GM12878 (cell line): ENCODE measurements around the gene COG4. TPM values are rescaled to one million over a fixed set of nuclear protein-coding genes. Genes with fewer than 3 reads are reported as not detected.
A peak's percentile ranks its signal among the peaks of the same experiment; 100 is the strongest.

Experiments used
- ATAC-seq: fragments of 200-7000 bp; cut with Tn5 transposase; 3 replicates; pipeline ENCODE4 v1.9.1; 2020; ENCODE audit warnings: mild to moderate bottlenecking, moderate library complexity
- BruUV-seq: library from RNA; stranded (reverse); fragments of 400-500 nt; replicated peaks from 2 replicates; lab custom pipeline; 2021; lab: Mats Ljungman, UMichigan
- CTCF ChIA-PET: fragments of 300-600 bp; sonication (Branson Sonifier 250); formaldehyde crosslinking; extraction: SDS; loops from one replicate; lab custom pipeline; 2021; ENCODE audit warnings: inconsistent platforms; lab: Yijun Ruan, JAX
- POLR2A ChIA-PET: fragments of 350-600 bp; formaldehyde crosslinking; extraction: SDS; loops from one replicate; lab custom pipeline; 2021; ENCODE audit warnings: inconsistent platforms; lab: Charles Lee
- RAD21 ChIA-PET: fragments of 300-600 bp; sonication (Branson Sonifier 250); formaldehyde crosslinking; loops from one replicate; lab custom pipeline; 2023; ENCODE audit warnings: antibody characterized with exemption; ENCODE audit not compliant: unreplicated experiment; lab: Charles Lee
- SMC1A ChIA-PET: fragments of 300-600 bp; sonication (Branson Sonifier 250); formaldehyde crosslinking; loops from one replicate; lab custom pipeline; 2023; ENCODE audit not compliant: unreplicated experiment, uncharacterized antibody; lab: Charles Lee
- DNase-seq: peaks from one replicate; pipeline ENCODE4 v3.0.0-alpha.2; 2011; ENCODE audit warnings: low read depth, low spot score
- FAIRE-seq: peaks from 3 replicates; lab custom pipeline; 2011; peaks lifted over from hg19 to GRCh38; lab: Jason Lieb, UNC
- H2AFZ ChIP-seq: 2 replicates; pipeline ENCODE4 v1.6.0; 2011; ENCODE audit warnings: low read depth, low read length, control low read depth; ENCODE audit not compliant: control insufficient read depth
- H3K27ac ChIP-seq: 2 replicates; pipeline ENCODE4 v1.5.1; 2011; ENCODE audit warnings: control low read depth; ENCODE audit not compliant: control insufficient read depth, insufficient read depth
- H3K27me3 ChIP-seq, 2 experiments: replicated peaks in 1 of 2; 2 replicates each; pipeline versions ENCODE4 v1.6.0 to v1.6.1; 2011; ENCODE audit warnings: low read length in 1 of 2; ENCODE audit not compliant: control insufficient read depth in 2 of 2, insufficient read depth in 2 of 2
- H3K36me3 ChIP-seq, 2 experiments: 2 replicates each; pipeline ENCODE4 v1.5.1; 2011; ENCODE audit warnings: low read length in 1 of 2; ENCODE audit not compliant: control insufficient read depth in 2 of 2, insufficient read depth in 2 of 2
- H3K4me1 ChIP-seq: 2 replicates; pipeline ENCODE4 v1.6.1; 2011; ENCODE audit warnings: mild to moderate bottlenecking, low read length, moderate library complexity, mixed read lengths; ENCODE audit not compliant: control insufficient read depth, insufficient read depth
- H3K4me2 ChIP-seq: 2 replicates; pipeline ENCODE4 v1.6.0; 2011; ENCODE audit warnings: control low read depth; ENCODE audit not compliant: control insufficient read depth, insufficient read depth
- H3K4me3 ChIP-seq: fragments of 200-600 bp; sonication (generic); 2 replicates; pipeline ENCODE4 v1.5.1; 2016
- H3K79me2 ChIP-seq: 2 replicates; pipeline ENCODE4 v1.6.0; 2011; ENCODE audit warnings: low read length; ENCODE audit not compliant: control insufficient read depth, insufficient read depth
- H3K9ac ChIP-seq: 2 replicates; pipeline ENCODE4 v1.8.0; 2011; ENCODE audit warnings: low read length, control low read depth, mixed read lengths; ENCODE audit not compliant: control insufficient read depth, insufficient read depth
- H3K9me3 ChIP-seq: replicated peaks from 3 replicates; pipeline ENCODE4 v1.5.1; 2011; ENCODE audit warnings: mild to moderate bottlenecking, low read length; ENCODE audit not compliant: control insufficient read depth, insufficient read depth
- H4K20me1 ChIP-seq: 2 replicates; pipeline ENCODE4 v1.6.0; 2011; ENCODE audit not compliant: control insufficient read depth, insufficient read depth
- NR2C2 ChIP-seq: IDR thresholded peaks from 2 replicates; pipeline ENCODE4 v1.6.1; 2011; ENCODE audit warnings: borderline replicate concordance, low read depth; ENCODE audit not compliant: control insufficient read depth, insufficient read length
- POLR2AphosphoS2 ChIP-seq: IDR thresholded peaks from 2 replicates; pipeline ENCODE4 v1.6.1; 2011; ENCODE audit warnings: low read depth, mild to moderate bottlenecking, low read length, improper control_type of control experiment, moderate library complexity
- RUNX3 ChIP-seq: IDR thresholded peaks from 2 replicates; pipeline ENCODE4 v1.6.1; 2012; ENCODE audit warnings: low read length, inconsistent platforms
- SMARCA5 ChIP-seq: fragments of 450-650 bp; IDR thresholded peaks from 2 replicates; pipeline ENCODE4 v1.6.1; 2017; ENCODE audit warnings: mild to moderate bottlenecking
- WGBS: methylation state at CpG from one replicate; pipeline ENCODE4 v1.1.6; 2016; ENCODE audit warnings: low lambda C conversion rate; ENCODE audit not compliant: insufficient replicate concordance, insufficient coverage; ENCODE audit errors: missing lambda C conversion rate; 5-methylcytosine and 5-hydroxymethylcytosine counted together
- in situ Hi-C: fragments of 300-500 bp; cut with MboI; formaldehyde crosslinking; loops from 9 replicates; pipeline ENCODE4 v1.14.3; 2018; ENCODE audit warnings: mixed read lengths
- intact Hi-C: fragments of 100-400 bp; cut with micrococcal nuclease; formaldehyde crosslinking; loops from one replicate; pipeline ENCODE4 v1.14.2; 2022; ENCODE audit not compliant: unreplicated experiment
- polyA plus RNA-seq, 11 experiments: library from polyadenylated mRNA; depleted of rRNA in 4 of 11; unstranded in 6 of 11; stranded (reverse) in 5 of 11; fragments of >200 nt; fragmentation: Nextera tagmentation in 4 of 11; fragmentation: Illumina TruSeq in 1 of 11; extraction: Ambion mirVana in 4 of 11; extraction: Trizol in 1 of 11; gene quantifications; 1 replicate in 1 of 11; 2 replicates in 10 of 11; pipeline versions ENCODE4 v1.2.1 to v1.2.3, GENCODE V29; 2011 to 2016; ENCODE audit warnings: inconsistent platforms in 2 of 11, missing spikeins in 2 of 11, low read depth in 1 of 11
- total RNA-seq, 4 experiments: library from RNA; depleted of rRNA in 3 of 4; stranded (reverse); fragments of >200 nt in 3 of 4; fragmentation: Illumina TruSeq in 1 of 4; extraction: Trizol in 1 of 4; gene quantifications; 2 replicates each; pipeline versions ENCODE4 v1.2.1 to v1.2.3, GENCODE V29; 2013 to 2021

Gene COG4
- total and polyA plus RNA-seq, 10 of the 15 experiments (the other 5 are each of a cell fraction or from before 2014, with no cell fraction given): 7.0 to 57.7 (median 33.0) TPM

DNA sequence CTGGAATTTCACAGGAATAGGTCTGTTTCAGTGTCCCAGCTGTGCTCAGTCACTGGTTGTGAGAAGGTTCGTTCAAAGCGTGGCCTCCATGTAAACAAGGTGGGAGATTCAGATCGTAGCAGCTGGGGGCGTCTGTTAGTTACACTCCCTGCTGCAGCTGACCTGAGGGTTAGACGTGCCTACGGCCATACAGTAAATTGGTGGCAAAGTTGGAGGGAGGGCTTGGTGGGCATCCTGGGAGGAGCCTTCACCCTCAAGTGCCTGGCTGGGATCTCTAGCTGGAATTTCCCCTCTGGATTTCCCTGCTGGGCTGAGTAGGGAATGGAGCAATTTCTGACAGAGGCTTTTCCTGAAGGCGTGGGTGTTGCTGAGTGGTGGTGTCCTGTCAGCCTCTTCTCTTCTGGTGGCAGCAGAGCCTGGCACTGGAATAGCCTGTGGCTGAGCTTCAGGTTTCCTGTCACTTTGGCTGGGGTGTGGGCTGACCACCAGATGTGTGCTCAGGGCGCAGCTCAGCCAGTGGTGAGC is 62.6 kb downstream of the COG4 start:
- FAIRE-seq (no peak), ATAC-seq (peak; percentile 71), DNase-seq (no peak)
- Histone ChIP-seq H3K36me3 (no peaks in the 10 kb centered on the region), H3K27me3 (no peaks in the 10 kb centered on the region), H3K4me3 (no peak overlapping the region), H3K4me1 (peaks cover 4% of the 10 kb centered on the region; the same call in 1 of the 2 replicates), H4K20me1 (no peaks in the 10 kb centered on the region), H3K79me2 (no peaks in the 10 kb centered on the region), H3K27ac (0 out of 2 replicates have a peak overlapping the region, but pooled peaks have one; percentile 5), H2AFZ (no peak overlapping the region), H3K9me3 (no peaks in the 10 kb centered on the region), H3K4me2 (no peak overlapping the region), H3K9ac (no peak overlapping the region)
- in situ Hi-C loops: no loop called here
- TF ChIP-seq POLR2AphosphoS2: no peak
- TF ChIP-seq RUNX3: 0 out of 2 replicates have a peak, but pooled peaks have one; percentile 13
- intact Hi-C loops: no loop called here
- POLR2A ChIA-PET: interaction anchor here (0.6 to 0.7 kb wide), 2 partner anchors 56 to 73 kb away, joined by 5 to 6 read pairs; no protein-coding TSS in a partner anchor
- no TSS peak for BruUV-seq
- WGBS: 68% methylated on average over 8 of the region's 8 CpGs
- SMC1A ChIA-PET: interaction anchor here (1.1 kb wide), 2 partner anchors 10 to 21 kb away, joined by 3 read pairs; no protein-coding TSS in a partner anchor
- CTCF ChIA-PET: no interaction called here
- RAD21 ChIA-PET: interaction anchor here (0.9 kb wide), 1 partner anchor 48 kb away, joined by 3 read pairs; no protein-coding TSS in a partner anchor

DNA sequence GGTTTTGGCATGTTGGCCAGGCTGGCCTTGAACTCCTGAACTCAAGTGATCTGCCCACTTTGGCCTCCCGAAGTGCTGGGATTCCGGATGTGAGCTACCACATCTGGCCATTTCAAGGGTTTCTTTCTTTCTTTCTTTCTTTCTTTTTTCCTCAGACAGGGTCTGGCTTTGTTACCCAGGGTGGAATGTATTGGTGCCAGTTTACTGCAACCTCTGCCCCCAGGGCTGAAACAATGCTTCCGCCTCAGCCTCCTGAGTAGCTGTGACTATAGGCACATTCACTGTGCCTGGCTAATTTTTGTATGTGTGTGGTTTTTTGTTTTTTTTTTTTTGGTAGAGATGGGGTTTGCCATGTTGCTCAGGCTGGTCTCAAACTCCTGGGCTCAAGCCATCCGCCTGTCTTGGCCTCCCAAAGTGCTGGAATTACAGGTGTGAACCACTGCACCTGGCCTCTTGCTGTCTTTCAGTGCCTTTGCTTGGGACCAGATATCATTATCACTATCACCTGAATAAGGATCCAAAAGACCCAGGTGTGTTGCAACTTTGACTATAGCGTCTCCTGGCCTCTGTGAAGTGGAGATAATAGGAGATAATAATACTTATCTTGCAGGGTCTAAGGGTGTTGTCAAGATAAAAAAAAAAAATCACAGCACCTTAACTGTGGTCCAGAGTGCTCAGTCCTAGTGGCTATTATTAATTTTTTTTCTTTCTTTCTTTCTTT is 65.7 kb downstream of the COG4 start:
- ChIA-PET RAD21 (no interaction called here), CTCF (interaction anchor here (0.6 kb wide), 1 partner anchor 68 kb away, joined by 3 read pairs; no protein-coding TSS in a partner anchor), SMC1A (interaction anchor here (2.0 kb wide), 1 partner anchor 62 kb away, joined by 21 read pairs; no protein-coding TSS in a partner anchor), POLR2A (no interaction called here)
- H3K27ac ChIP-seq: no peak overlapping the region
- no peak overlapping the region for H3K9ac ChIP-seq
- no peaks in the 10 kb centered on the region for H3K27me3 ChIP-seq
- no peak overlapping the region for H3K4me3 ChIP-seq
- H4K20me1 ChIP-seq: no peaks in the 10 kb centered on the region
- intact Hi-C loops: no loop called here
- in situ Hi-C loops: no loop called here
- ATAC-seq (no peak), FAIRE-seq (no peak), DNase-seq (no peak)
- H3K4me1 ChIP-seq: peaks cover 4% of the 10 kb centered on the region; the same call in 1 of the 2 replicates
- no peaks in the 10 kb centered on the region for H3K9me3 ChIP-seq
- no TSS peak for BruUV-seq
- no peak overlapping the region for H3K4me2 ChIP-seq
- no peaks in the 10 kb centered on the region for H3K36me3 ChIP-seq
- peaks cover 8% of the 10 kb centered on the region for H3K79me2 ChIP-seq
- WGBS: 98% methylated on average over 4 of the region's 5 CpGs
- no peak overlapping the region for H2AFZ ChIP-seq
- no peak for TF ChIP-seq NR2C2
- TF ChIP-seq SMARCA5: no peak
